Muscle layer of colon (tissue), 2 donors: ENCODE measurements around the gene DLGAP1.

Source experiments
- H3K27ac ChIP-seq: one replicate; pipeline ENCODE4 v1.7.0; 2013; ENCODE audit warnings: low read depth, mild to moderate bottlenecking, low read length, moderate library complexity
- H3K27me3 ChIP-seq, 2 donors: one replicate each; pipeline ENCODE4 v1.7.0; 2013; ENCODE audit warnings: low read length in 2 of 2, mild to moderate bottlenecking in 2 of 2; ENCODE audit not compliant: insufficient read depth in 2 of 2, control insufficient read depth in 1 of 2
- H3K36me3 ChIP-seq: one replicate; pipeline ENCODE4 v1.7.0; 2013; ENCODE audit warnings: mild to moderate bottlenecking, low read length; ENCODE audit not compliant: insufficient read depth
- H3K4me1 ChIP-seq: one replicate; pipeline ENCODE4 v1.7.0; 2013; ENCODE audit warnings: mild to moderate bottlenecking, low read length; ENCODE audit not compliant: insufficient read depth
- H3K4me3 ChIP-seq, 2 donors: one replicate each; pipeline ENCODE4 v1.7.0; 2013; ENCODE audit warnings: low read length in 2 of 2, low read depth in 1 of 2, mild to moderate bottlenecking in 1 of 2, moderate library complexity in 1 of 2
- H3K9ac ChIP-seq: one replicate; pipeline ENCODE4 v1.7.0; 2013; ENCODE audit warnings: low read length
- H3K9me3 ChIP-seq: one replicate; pipeline ENCODE4 v1.7.0; 2013; ENCODE audit warnings: mild to moderate bottlenecking, low read length
- donor health status: abdominal sarcoma.
- donor health status: Adenocarcinoma of cecum.

The DLGAP1 gene

GRCh38 chr18:3666526-3667254 lies 788.4 kb downstream of the DLGAP1 start:
- Histone ChIP-seq H3K9ac (no peak overlapping the region), H3K27ac (no peak overlapping the region), H3K27me3 (no peaks in the 10 kb centered on the region), H3K36me3 (no peaks in the 10 kb centered on the region), H3K4me3 (no peak overlapping the region), H3K4me1 (peaks cover 6% of the 10 kb centered on the region), H3K9me3 (no peaks in the 10 kb centered on the region)

- H3K36me3 ChIP-seq: no peaks in the 10 kb centered on the region
- peak overlapping the region; percentile 16 for H3K9ac ChIP-seq
- peak overlapping the region; percentile 74 for H3K27ac ChIP-seq
- no peaks in the 10 kb centered on the region for H3K27me3 ChIP-seq
- peak overlapping the region; percentile 33 to 36 for H3K4me3 ChIP-seq
- H3K9me3 ChIP-seq: no peaks in the 10 kb centered on the region
- H3K4me1 ChIP-seq: peaks cover 6% of the 10 kb centered on the region
Observed at GRCh38 chr18:3665780-3666525, 789.2 kb downstream of the DLGAP1 start.

- Histone ChIP-seq H3K9ac (no peak overlapping the region), H3K4me3 (no peak overlapping the region), H3K9me3 (no peaks in the 10 kb centered on the region), H3K4me1 (peaks cover 6% of the 10 kb centered on the region), H3K27me3 (no peaks in the 10 kb centered on the region), H3K36me3 (no peaks in the 10 kb centered on the region), H3K27ac (peak overlapping the region; percentile 74)
Observed at GRCh38 chr18:3665204-3665603, 789.9 kb downstream of the DLGAP1 start.

GRCh38 chr18:3664563-3665178 lies 790.4 kb downstream of the DLGAP1 start:
- H3K36me3 ChIP-seq: no peaks in the 10 kb centered on the region
- H3K27ac ChIP-seq: no peak overlapping the region
- no peak overlapping the region for H3K9ac ChIP-seq
- no peaks in the 10 kb centered on the region for H3K27me3 ChIP-seq
- H3K4me3 ChIP-seq: no peak overlapping the region
- H3K9me3 ChIP-seq: no peaks in the 10 kb centered on the region
- peaks cover 6% of the 10 kb centered on the region for H3K4me1 ChIP-seq

GRCh38 chr18:3663870-3664512 lies 791.1 kb downstream of the DLGAP1 start:
- Histone ChIP-seq H3K4me1 (peaks cover 6% of the 10 kb centered on the region), H3K27me3 (no peaks in the 10 kb centered on the region), H3K27ac (no peak overlapping the region), H3K9me3 (no peaks in the 10 kb centered on the region), H3K9ac (no peak overlapping the region), H3K36me3 (no peaks in the 10 kb centered on the region), H3K4me3 (no peak overlapping the region)

GRCh38 chr18:3661989-3662388 lies 793.1 kb downstream of the DLGAP1 start:
- H3K9ac ChIP-seq: no peak overlapping the region
- no peaks in the 10 kb centered on the region for H3K36me3 ChIP-seq
- H3K9me3 ChIP-seq: no peaks in the 10 kb centered on the region
- H3K4me1 ChIP-seq: peaks cover 6% of the 10 kb centered on the region
- no peak overlapping the region for H3K4me3 ChIP-seq
- no peak overlapping the region for H3K27ac ChIP-seq
- H3K27me3 ChIP-seq: no peaks in the 10 kb centered on the region

- H3K9ac ChIP-seq: no peak overlapping the region
- no peaks in the 10 kb centered on the region for H3K36me3 ChIP-seq
- no peaks in the 10 kb centered on the region for H3K27me3 ChIP-seq
- no peak overlapping the region for H3K4me3 ChIP-seq
- no peak overlapping the region for H3K27ac ChIP-seq
- no peaks in the 10 kb centered on the region for H3K9me3 ChIP-seq
- peaks cover 5% of the 10 kb centered on the region for H3K4me1 ChIP-seq
Observed at GRCh38 chr18:3660739-3661515, 794.2 kb downstream of the DLGAP1 start.

- Histone ChIP-seq H3K36me3 (no peaks in the 10 kb centered on the region), H3K27ac (no peak overlapping the region), H3K4me1 (no peaks in the 10 kb centered on the region), H3K9ac (no peak overlapping the region), H3K4me3 (no peak overlapping the region), H3K9me3 (no peaks in the 10 kb centered on the region), H3K27me3 (no peaks in the 10 kb centered on the region)
Observed at GRCh38 chr18:3658529-3658928, 796.6 kb downstream of the DLGAP1 start.

- no peaks in the 10 kb centered on the region for H3K9me3 ChIP-seq
- no peaks in the 10 kb centered on the region for H3K36me3 ChIP-seq
- H3K4me1 ChIP-seq: no peaks in the 10 kb centered on the region
- H3K27me3 ChIP-seq: no peaks in the 10 kb centered on the region
- no peak overlapping the region for H3K9ac ChIP-seq
- no peak overlapping the region for H3K27ac ChIP-seq
- no peak overlapping the region for H3K4me3 ChIP-seq
Observed at GRCh38 chr18:3655254-3656050, 799.7 kb downstream of the DLGAP1 start.

- no peaks in the 10 kb centered on the region for H3K27me3 ChIP-seq
- no peaks in the 10 kb centered on the region for H3K36me3 ChIP-seq
- no peaks in the 10 kb centered on the region for H3K4me1 ChIP-seq
- H3K27ac ChIP-seq: no peak overlapping the region
- H3K9me3 ChIP-seq: no peaks in the 10 kb centered on the region
- H3K9ac ChIP-seq: no peak overlapping the region
- H3K4me3 ChIP-seq: no peak overlapping the region
Observed at GRCh38 chr18:3654442-3655253, 800.5 kb downstream of the DLGAP1 start.
